HL-60 (cell line): Measurements from ENCODE around the gene HS6ST3.

ENCODE experiments used
- DNase-seq, 2 experiments: peaks; one replicate each; pipeline ENCODE4 v3.0.0-alpha.2; 2010 to 2020; ENCODE audit warnings: low read depth in 1 of 2, low spot score in 1 of 2
- H3K27ac ChIP-seq: fragments of 250-450 bp; sonication (Bioruptor Pico); replicated peaks from 2 replicates; pipeline ENCODE4 v1.5.1; 2020; ENCODE audit warnings: mild to moderate bottlenecking, moderate library complexity
- H3K27me3 ChIP-seq: fragments of 250-450 bp; sonication (Bioruptor Pico); 2 replicates; pipeline ENCODE4 v1.5.1; 2021; ENCODE audit warnings: mild to moderate bottlenecking, moderate library complexity; ENCODE audit not compliant: insufficient read depth, poor library complexity, severe bottlenecking
- H3K4me3 ChIP-seq: replicated peaks from 2 replicates; pipeline ENCODE4 v1.5.1; 2011; ENCODE audit warnings: mild to moderate bottlenecking, control low read depth, low read length; ENCODE audit not compliant: insufficient read depth
- CTCF ChIP-seq: IDR thresholded peaks from one replicate; pipeline ENCODE4 v1.5.1; 2011; ENCODE audit warnings: low read length, control low read depth, inconsistent platforms; ENCODE audit not compliant: insufficient read depth
- GABPA ChIP-seq: IDR thresholded peaks from 2 replicates; pipeline ENCODE4 v1.6.1; 2012; ENCODE audit warnings: low read depth
- POLR2AphosphoS5 ChIP-seq: IDR thresholded peaks from 2 replicates; pipeline ENCODE4 v1.6.1; 2012; ENCODE audit warnings: low read depth
- REST ChIP-seq: IDR thresholded peaks from 2 replicates; pipeline ENCODE4 v1.6.1; 2012; ENCODE audit warnings: low read depth; ENCODE audit not compliant: insufficient replicate concordance
- SPI1 ChIP-seq: IDR thresholded peaks from 2 replicates; pipeline ENCODE4 v1.6.1; 2012; ENCODE audit warnings: low read depth, mild to moderate bottlenecking, borderline replicate concordance

The HS6ST3 gene

GRCh38 chr13:96744367-96745331, 654.7 kb downstream of the HS6ST3 start:
- DNase-seq = no peak
- no peak for TF ChIP-seq REST
- TF ChIP-seq GABPA = no peak
- TF ChIP-seq CTCF = no peak
- no peak for TF ChIP-seq SPI1
- TF ChIP-seq POLR2AphosphoS5 = no peak
- H3K27me3 ChIP-seq = no peaks in the 10 kb centered on the region
- no peak overlapping the region for H3K27ac ChIP-seq
- no peak overlapping the region for H3K4me3 ChIP-seq

- no peak overlapping the region for H3K4me3 ChIP-seq
- TF ChIP-seq CTCF (no peak), SPI1 (no peak), GABPA (no peak), REST (no peak), POLR2AphosphoS5 (no peak)
- H3K27ac ChIP-seq = no peak overlapping the region
- no peaks in the 10 kb centered on the region for H3K27me3 ChIP-seq
- DNase-seq = no peak
Observed at GRCh38 chr13:96746886-96747285, 657.0 kb downstream of the HS6ST3 start.

- H3K4me3 ChIP-seq = no peak overlapping the region
- no peak for DNase-seq
- no peak overlapping the region for H3K27ac ChIP-seq
- TF ChIP-seq SPI1 (no peak), CTCF (no peak), REST (no peak), GABPA (no peak), POLR2AphosphoS5 (no peak)
- H3K27me3 ChIP-seq = no peaks in the 10 kb centered on the region
Observed at GRCh38 chr13:96749825-96750224, 659.9 kb downstream of the HS6ST3 start.
